NT2/D1 (cell line): Measurements from ENCODE around the gene TMSB10.
"Not testable (repeated sequence)": the region's sequence is repeated elsewhere in the genome, so short reads cannot be mapped to it uniquely, and the experiment has no call there.

Experiments
- DNase-seq: peaks from one replicate; pipeline ENCODE4 v3.0.0-alpha.2; 2011; ENCODE audit warnings: low read depth, low spot score
- H3K27me3 ChIP-seq: 2 replicates; pipeline ENCODE4 v1.6.0; 2011; ENCODE audit warnings: mild to moderate bottlenecking; ENCODE audit not compliant: insufficient read length, insufficient read depth
- H3K36me3 ChIP-seq: 2 replicates; pipeline ENCODE4 v1.6.1; 2011; ENCODE audit warnings: mild to moderate bottlenecking, low read length, mixed read lengths; ENCODE audit not compliant: insufficient read depth, insufficient read length
- H3K4me1 ChIP-seq: 2 replicates; pipeline ENCODE4 v1.5.1; 2011; ENCODE audit not compliant: insufficient read depth, insufficient read length
- H3K4me3 ChIP-seq: 2 replicates; pipeline ENCODE4 v1.5.1; 2011; ENCODE audit warnings: low read depth; ENCODE audit not compliant: insufficient read length
- H3K9ac ChIP-seq: 2 replicates; pipeline ENCODE4 v1.6.0; 2011; ENCODE audit warnings: low read depth; ENCODE audit not compliant: insufficient read length
- H3K9me3 ChIP-seq: 2 replicates; pipeline ENCODE4 v1.5.1; 2011; ENCODE audit warnings: mild to moderate bottlenecking, low read length; ENCODE audit not compliant: insufficient read depth
- SUZ12 ChIP-seq: IDR thresholded peaks from 2 replicates; pipeline ENCODE4 v1.6.1; 2011; ENCODE audit not compliant: insufficient read length, insufficient read depth; ENCODE audit errors: extremely low read depth
- YY1 ChIP-seq: IDR thresholded peaks from 2 replicates; pipeline ENCODE4 v1.6.1; 2011; ENCODE audit not compliant: insufficient read length, insufficient read depth
- ZNF274 ChIP-seq: IDR thresholded peaks from 2 replicates; pipeline ENCODE4 v1.6.1; 2011; ENCODE audit warnings: mild to moderate bottlenecking, low read depth, low read length

Gene TMSB10

GRCh38 chr2:84865181-84865783 lies 40.2 kb upstream of the TMSB10 start:
- Histone ChIP-seq H3K36me3 (no peaks in the 10 kb centered on the region), H3K9me3 (no peaks in the 10 kb centered on the region), H3K4me3 (no peak overlapping the region), H3K9ac (no peak overlapping the region), H3K27me3 (no peaks in the 10 kb centered on the region), H3K4me1 (peaks cover 2% of the 10 kb centered on the region)
- TF ChIP-seq ZNF274 (no peak), SUZ12 (no peak), YY1 (no peak)
- DNase-seq, result no peak

GRCh38 chr2:84866122-84866521 lies 39.3 kb upstream of the TMSB10 start:
- no peak for DNase-seq
- Histone ChIP-seq H3K4me3 (no peak overlapping the region), H3K27me3 (no peaks in the 10 kb centered on the region), H3K4me1 (peaks cover 2% of the 10 kb centered on the region), H3K36me3 (no peaks in the 10 kb centered on the region), H3K9ac (no peak overlapping the region), H3K9me3 (no peaks in the 10 kb centered on the region)
- TF ChIP-seq SUZ12, result no peak
- no peak for TF ChIP-seq YY1
- no peak for TF ChIP-seq ZNF274

- H3K4me3 ChIP-seq, DNase-seq, H3K9ac ChIP-seq, H3K9me3 ChIP-seq, H3K4me1 ChIP-seq, H3K27me3 ChIP-seq, H3K36me3 ChIP-seq: not testable (repeated sequence)
These were observed 37.1 kb upstream of the TMSB10 start for GRCh38 chr2:84868327-84868726.

GRCh38 chr2:84870306-84870705 lies 35.1 kb upstream of the TMSB10 start:
- H3K36me3 ChIP-seq, result no peaks in the 10 kb centered on the region
- H3K9ac ChIP-seq, result no peak overlapping the region
- H3K4me3 ChIP-seq, result no peak overlapping the region
- no peak for DNase-seq
- H3K4me1 ChIP-seq, result no peaks in the 10 kb centered on the region
- no peaks in the 10 kb centered on the region for H3K9me3 ChIP-seq
- no peaks in the 10 kb centered on the region for H3K27me3 ChIP-seq
- TF ChIP-seq ZNF274 (no peak), SUZ12 (no peak), YY1 (no peak)

- H3K4me1 ChIP-seq, H3K9ac ChIP-seq, H3K36me3 ChIP-seq, DNase-seq, H3K4me3 ChIP-seq, H3K9me3 ChIP-seq: not testable (repeated sequence)
- H3K27me3 ChIP-seq, result peaks cover 19% of the 10 kb centered on the region
These were observed 32.8 kb upstream of the TMSB10 start for GRCh38 chr2:84872691-84873090.

- TF ChIP-seq ZNF274 (no peak), YY1 (no peak), SUZ12 (no peak)
- peaks cover 25% of the 10 kb centered on the region for H3K27me3 ChIP-seq
- H3K36me3 ChIP-seq, result no peaks in the 10 kb centered on the region
- H3K4me1 ChIP-seq, result no peaks in the 10 kb centered on the region
- H3K9me3 ChIP-seq, result no peaks in the 10 kb centered on the region
- H3K4me3 ChIP-seq, result no peak overlapping the region
- H3K9ac ChIP-seq, result no peak overlapping the region
- no peak for DNase-seq
These were observed 32.1 kb upstream of the TMSB10 start for GRCh38 chr2:84873350-84873749.

- Histone ChIP-seq H3K27me3 (peaks cover 38% of the 10 kb centered on the region), H3K4me3 (no peak overlapping the region), H3K9me3 (no peaks in the 10 kb centered on the region), H3K4me1 (no peaks in the 10 kb centered on the region), H3K9ac (no peak overlapping the region), H3K36me3 (no peaks in the 10 kb centered on the region)
- no peak for TF ChIP-seq SUZ12
- no peak for TF ChIP-seq YY1
- no peak for TF ChIP-seq ZNF274
- no peak for DNase-seq
These were observed 30.9 kb upstream of the TMSB10 start for GRCh38 chr2:84874381-84875212.

GRCh38 chr2:84875213-84875560 lies 30.3 kb upstream of the TMSB10 start:
- no peak for DNase-seq
- Histone ChIP-seq H3K9ac (no peak overlapping the region), H3K36me3 (no peaks in the 10 kb centered on the region), H3K4me1 (peaks cover 2% of the 10 kb centered on the region), H3K9me3 (no peaks in the 10 kb centered on the region), H3K4me3 (no peak overlapping the region), H3K27me3 (peaks cover 43% of the 10 kb centered on the region)
- TF ChIP-seq SUZ12, result no peak
- TF ChIP-seq YY1, result no peak
- TF ChIP-seq ZNF274, result no peak

GRCh38 chr2:84875619-84876018 lies 29.8 kb upstream of the TMSB10 start:
- DNase-seq, H3K9ac ChIP-seq, H3K36me3 ChIP-seq, H3K4me1 ChIP-seq, H3K4me3 ChIP-seq, H3K9me3 ChIP-seq: not testable (repeated sequence)
- H3K27me3 ChIP-seq, result peaks cover 47% of the 10 kb centered on the region
